H1 (cell line): ENCODE data around the gene PHF3. TPM values are rescaled to one million over a fixed set of nuclear protein-coding genes. Genes with fewer than 3 reads are reported as not detected.

ENCODE experiments used
- CTCF ChIA-PET: fragments of 300-600 bp; sonication (Branson Sonifier 250); formaldehyde crosslinking; loops from one replicate; lab custom pipeline; 2021; ENCODE audit not compliant: partially characterized antibody; lab: Charles Lee
- POLR2A ChIA-PET: fragments of 300-600 bp; sonication (Branson Sonifier 250); formaldehyde crosslinking; loops from one replicate; lab custom pipeline; 2021; ENCODE audit warnings: inconsistent platforms; ENCODE audit not compliant: partially characterized antibody; lab: Charles Lee
- DNase-seq, 2 experiments: peaks; one replicate each; pipeline versions ENCODE4 v3.0.0 to v3.0.0-alpha.2; 2010 to 2022; ENCODE audit warnings: low spot score in 2 of 2, low read depth in 1 of 2, mixed read lengths in 1 of 2
- FAIRE-seq: peaks from 2 replicates; lab custom pipeline; 2011; peaks lifted over from hg19 to GRCh38; lab: Jason Lieb, UNC
- H2AFZ ChIP-seq: 2 replicates; pipeline ENCODE4 v1.8.1; 2012; ENCODE audit warnings: low read length, inconsistent platforms
- H2AK5ac ChIP-seq: 2 replicates; pipeline ENCODE4 v1.6.1; 2013; ENCODE audit warnings: low read depth, low read length
- H2BK120ac ChIP-seq: replicated peaks from 2 replicates; pipeline ENCODE3; 2013; ENCODE audit warnings: low read depth, low read length, inconsistent platforms
- H2BK12ac ChIP-seq: 2 replicates; pipeline ENCODE4 v1.6.1; 2013; ENCODE audit warnings: low read depth, low read length
- H2BK15ac ChIP-seq: 2 replicates; pipeline ENCODE4 v1.6.1; 2013; ENCODE audit warnings: low read length
- H2BK20ac ChIP-seq: 2 replicates; pipeline ENCODE4 v1.6.1; 2013; ENCODE audit warnings: low read length
- H2BK5ac ChIP-seq: 2 replicates; pipeline ENCODE4 v1.6.1; 2013; ENCODE audit warnings: low read depth, low read length
- H3K14ac ChIP-seq: 2 replicates; pipeline ENCODE4 v1.6.1; 2013; ENCODE audit warnings: inconsistent platforms; ENCODE audit not compliant: insufficient read length
- H3K18ac ChIP-seq: 2 replicates; pipeline ENCODE4 v1.6.1; 2013; ENCODE audit warnings: low read length; ENCODE audit errors: extremely low read depth
- H3K23ac ChIP-seq: 2 replicates; pipeline ENCODE4 v1.6.1; 2013; ENCODE audit warnings: inconsistent platforms; ENCODE audit not compliant: insufficient read length
- H3K23me2 ChIP-seq: 2 replicates; pipeline ENCODE4 v1.6.1; 2013; ENCODE audit warnings: low read depth, low read length
- H3K27ac ChIP-seq: 2 replicates; pipeline ENCODE4 v1.6.1; 2011; ENCODE audit warnings: low read depth, low read length, inconsistent platforms
- H3K27me3 ChIP-seq, 4 experiments: replicated peaks in 1 of 4; 1 replicate in 1 of 4; 2 replicates in 3 of 4; pipeline versions ENCODE4 v1.6.1 to v1.8.1; 2011 to 2013; ENCODE audit warnings: low read length in 3 of 4, mild to moderate bottlenecking in 3 of 4, inconsistent platforms in 2 of 4, mixed read lengths in 2 of 4, moderate library complexity in 1 of 4; ENCODE audit not compliant: control insufficient read depth in 3 of 4, insufficient read depth in 3 of 4; ENCODE audit errors: extremely low read depth in 1 of 4
- H3K36me3 ChIP-seq, 4 experiments: 2 replicates each; pipeline versions ENCODE4 v1.6.1 to v1.8.1; 2011 to 2013; ENCODE audit warnings: mild to moderate bottlenecking in 4 of 4, low read length in 3 of 4, moderate library complexity in 2 of 4, control low read depth in 1 of 4, inconsistent platforms in 1 of 4; ENCODE audit not compliant: insufficient read depth in 4 of 4, control insufficient read depth in 2 of 4
- H3K4ac ChIP-seq: replicated peaks from 2 replicates; pipeline ENCODE3; 2013; ENCODE audit warnings: low read length, low read depth, mixed read lengths, inconsistent platforms; ENCODE audit not compliant: insufficient read length
- H3K4me1 ChIP-seq, 4 experiments: replicated peaks in 1 of 4; 1 replicate in 1 of 4; 2 replicates in 3 of 4; pipeline versions ENCODE4 v1.6.1 to v1.8.1; 2011 to 2013; ENCODE audit warnings: low read length in 3 of 4, inconsistent platforms in 2 of 4, mixed read lengths in 1 of 4; ENCODE audit not compliant: insufficient read depth in 4 of 4, control insufficient read depth in 3 of 4
- H3K4me2 ChIP-seq, 2 experiments: 2 replicates each; pipeline versions ENCODE4 v1.6.1 to v1.8.1; 2011 to 2013; ENCODE audit warnings: low read depth in 2 of 2, low read length in 2 of 2, control low read depth in 1 of 2, inconsistent platforms in 1 of 2, mild to moderate bottlenecking in 1 of 2; ENCODE audit not compliant: insufficient read depth in 1 of 2
- H3K4me3 ChIP-seq, 4 experiments: fragments of 200-600, 300-600 bp in 1 of 4; sonication (generic), shearing (Covaris generic), sonication (Bioruptor Twin) in 1 of 4; 2 replicates each; pipeline versions ENCODE4 v1.5.1 to v1.8.1; 2011 to 2016; ENCODE audit warnings: low read length in 4 of 4, low read depth in 3 of 4, control low read depth in 2 of 4, inconsistent platforms in 2 of 4, mild to moderate bottlenecking in 2 of 4, mixed read lengths in 1 of 4, moderate library complexity in 1 of 4; ENCODE audit not compliant: insufficient read depth in 2 of 4; ENCODE audit errors: extremely low read depth in 1 of 4
- H3K56ac ChIP-seq: replicated peaks from 2 replicates; pipeline ENCODE3; 2013; ENCODE audit warnings: low read depth, mild to moderate bottlenecking, mixed read lengths, low read length, inconsistent platforms; ENCODE audit not compliant: insufficient read length
- H3K79me1 ChIP-seq: 2 replicates; pipeline ENCODE4 v1.6.1; 2013; ENCODE audit warnings: low read depth, low read length, control low read depth
- H3K79me2 ChIP-seq, 2 experiments: 2 replicates each; pipeline versions ENCODE4 v1.6.1 to v1.8.1; 2012 to 2013; ENCODE audit warnings: low read length in 2 of 2, mild to moderate bottlenecking in 2 of 2, inconsistent platforms in 1 of 2; ENCODE audit not compliant: insufficient read depth in 2 of 2, control insufficient read depth in 1 of 2
- H3K9ac ChIP-seq, 4 experiments: replicated peaks in 1 of 4; 1 replicate in 1 of 4; 2 replicates in 3 of 4; pipeline versions ENCODE4 v1.6.1 to v1.8.1; 2011 to 2013; ENCODE audit warnings: low read depth in 3 of 4, low read length in 3 of 4, control low read depth in 2 of 4, mild to moderate bottlenecking in 2 of 4, moderate library complexity in 2 of 4, inconsistent platforms in 1 of 4; ENCODE audit errors: extremely low read depth in 1 of 4
- H3K9me3 ChIP-seq, 2 experiments: 2 replicates each; pipeline versions ENCODE4 v1.6.1 to v1.8.1; 2012 to 2013; ENCODE audit warnings: mild to moderate bottlenecking in 2 of 2, moderate library complexity in 2 of 2, control low read depth in 1 of 2, inconsistent platforms in 1 of 2, low read depth in 1 of 2, low read length in 1 of 2, mixed read lengths in 1 of 2; ENCODE audit not compliant: insufficient read depth in 2 of 2
- H4K20me1 ChIP-seq, 2 experiments: replicated peaks in 1 of 2; 2 replicates each; pipeline versions ENCODE3 to v1.8.1; 2011 to 2013; ENCODE audit warnings: inconsistent platforms in 2 of 2, low read length in 2 of 2, mild to moderate bottlenecking in 1 of 2; ENCODE audit not compliant: insufficient read depth in 2 of 2, control insufficient read depth in 1 of 2
- H4K5ac ChIP-seq: 2 replicates; pipeline ENCODE4 v1.6.1; 2013; ENCODE audit warnings: low read length, low read depth, mixed read lengths, inconsistent platforms; ENCODE audit not compliant: insufficient read length
- H4K8ac ChIP-seq: 2 replicates; pipeline ENCODE4 v1.8.0; 2013; ENCODE audit warnings: mild to moderate bottlenecking, moderate library complexity, low read length, inconsistent platforms; ENCODE audit not compliant: insufficient read depth; ENCODE audit errors: extremely low read depth
- H4K91ac ChIP-seq: replicated peaks from 2 replicates; pipeline ENCODE3; 2013; ENCODE audit warnings: low read length, mixed read lengths, inconsistent platforms; ENCODE audit not compliant: insufficient read length
- ATF3 ChIP-seq: IDR thresholded peaks from 2 replicates; pipeline ENCODE4 v1.6.1; 2011; ENCODE audit warnings: low read depth, mild to moderate bottlenecking, low read length; ENCODE audit not compliant: insufficient read depth
- CTBP2 ChIP-seq: IDR thresholded peaks from 2 replicates; pipeline ENCODE4 v1.7.0; 2011; ENCODE audit warnings: borderline replicate concordance, mild to moderate bottlenecking, moderate library complexity, mixed read lengths, low read length; ENCODE audit not compliant: insufficient read depth, insufficient read length
- EGR1 ChIP-seq: IDR thresholded peaks from 2 replicates; pipeline ENCODE4 v1.6.1; 2011; ENCODE audit warnings: low read depth, low read length, borderline replicate concordance
- EZH2 ChIP-seq: fragments of 200-600 bp; sonication (generic); IDR thresholded peaks from 2 replicates; pipeline ENCODE4 v1.7.1; 2012; ENCODE audit warnings: low read depth, mild to moderate bottlenecking, moderate library complexity, low read length, inconsistent platforms; ENCODE audit not compliant: severe bottlenecking
- JUN ChIP-seq: IDR thresholded peaks from 2 replicates; pipeline ENCODE4 v1.6.1; 2011; ENCODE audit warnings: low read depth, mild to moderate bottlenecking, improper control_type of control experiment, low read length
- NANOG ChIP-seq: IDR thresholded peaks from 2 replicates; pipeline ENCODE4 v1.6.1; 2011; ENCODE audit warnings: low read length, low read depth, mild to moderate bottlenecking, inconsistent platforms; ENCODE audit not compliant: insufficient read depth, poor library complexity, severe bottlenecking
- RXRA ChIP-seq: IDR thresholded peaks from 2 replicates; pipeline ENCODE4 v1.6.1; 2011; ENCODE audit warnings: low read depth, mild to moderate bottlenecking, low read length, moderate library complexity; ENCODE audit not compliant: insufficient read depth
- SIN3A ChIP-seq, 2 experiments: IDR thresholded peaks in 1 of 2; conservative IDR thresholded peaks in 1 of 2; 2 replicates each; pipeline ENCODE4 v1.6.1; 2011 to 2012; ENCODE audit warnings: low read length in 2 of 2, improper control_type of control experiment in 1 of 2, low read depth in 1 of 2, mild to moderate bottlenecking in 1 of 2
- SP1 ChIP-seq: IDR thresholded peaks from 2 replicates; pipeline ENCODE4 v1.6.1; 2011; ENCODE audit warnings: low read depth, low read length
- SUZ12 ChIP-seq: fragments of 200-600 bp; sonication (generic); IDR thresholded peaks from 2 replicates; pipeline ENCODE4 v1.6.1; 2012; ENCODE audit warnings: mild to moderate bottlenecking, inconsistent platforms, low read length, moderate library complexity, mixed read lengths
- ZNF274 ChIP-seq: IDR thresholded peaks from 2 replicates; pipeline ENCODE4 v1.7.0; 2012; ENCODE audit warnings: low read length, borderline replicate concordance; ENCODE audit errors: extremely low read depth
- WGBS, 2 experiments: shearing (Covaris generic) in 1 of 2; methylation state at CpG; one replicate each; pipeline versions ENCODE4 v1.1.6 to v1.1.7; 2013 to 2015; ENCODE audit warnings: low lambda C conversion rate in 2 of 2, mixed read lengths in 2 of 2, inconsistent platforms in 1 of 2, low coverage in 1 of 2, missing lambda C conversion rate in 1 of 2; ENCODE audit not compliant: insufficient replicate concordance in 2 of 2, insufficient coverage in 1 of 2, insufficient read length in 1 of 2; ENCODE audit errors: extremely low coverage in 1 of 2, missing lambda C conversion rate in 1 of 2; 5-methylcytosine and 5-hydroxymethylcytosine counted together
- polyA plus RNA-seq, 7 experiments: library from polyadenylated mRNA; depleted of rRNA in 3 of 7; stranded (reverse) in 5 of 7; unstranded in 2 of 7; fragments of >200 nt in 5 of 7; fragments of 200-250 nt in 2 of 7; gene quantifications; 1 replicate in 5 of 7; 2 replicates in 1 of 7; 4 replicates in 1 of 7; pipeline versions ENCODE4 v1.2.1 to v1.2.3, GENCODE V29; 2011 to 2013; ENCODE audit warnings: missing spikeins in 2 of 7, mixed read lengths in 2 of 7
- total RNA-seq: library from RNA; stranded (reverse); fragmentation: NEBNext Ultra II Directional; extraction: Animal tissue kit (Norgen Biotek cat#: 25700); gene quantifications from 2 replicates; pipeline ENCODE4 v1.2.1, GENCODE V29; 2021

The PHF3 gene
- total and polyA plus RNA-seq, 2 of the 8 experiments (the other 6 are each of a cell fraction or from before 2014, with no cell fraction given): 10.1 to 69.3 TPM

GRCh38 chr6:63672582-63673129 lies 37.1 kb downstream of the PHF3 start:
- CTCF ChIA-PET: interaction anchor here (1.1 to 1.8 kb wide), 6 partner anchors 9 to 320 kb away, joined by 3 to 5 read pairs (median 3); no protein-coding TSS in a partner anchor
- FAIRE-seq: no peak
- POLR2A ChIA-PET: interaction anchor here (0.6 to 1.8 kb wide), 3 partner anchors 11 to 37 kb away, joined by 3 to 5 read pairs (median 4); partner anchors contain the start of gene PHF3

More at GRCh38 chr6:63672582-63673129, 37.1 kb downstream of the PHF3 start:
- 85% methylated on average over 3 of the region's 3 CpGs; no CpG with 5 or more reads in 1 of the 2 experiments for whole genome bisulfite sequencing, 2 experiments
- Histone ChIP-seq H3K79me1 (peaks cover 3% of the 10 kb centered on the region), H3K4ac (no peak overlapping the region), H3K4me1 (peaks cover 2 to 10% (median 6%) of the 10 kb centered on the region in 4 experiments; a peak in 6 of 7 replicates), H3K23me2 (no peaks in the 10 kb centered on the region), H3K56ac (no peak overlapping the region), H2BK15ac (no peak overlapping the region), H3K23ac (no peak overlapping the region), H3K27me3 (no peaks in the 10 kb centered on the region), H4K5ac (no peak overlapping the region), H2BK120ac (no peak overlapping the region), H4K8ac (no peak overlapping the region), H3K14ac (no peak overlapping the region), H2AFZ (no peak overlapping the region), H3K4me2 (no peak overlapping the region), H2AK5ac (no peak overlapping the region), H3K79me2 (peaks cover 5 to 98% of the 10 kb centered on the region in 2 experiments; a peak in 3 of 4 replicates), H2BK12ac (no peak overlapping the region), H3K9ac (no peak overlapping the region), H3K36me3 (no peaks in the 10 kb centered on the region; a peak in 1 of 8 replicates), H3K9me3 (no peaks in the 10 kb centered on the region), H2BK5ac (no peak overlapping the region), H4K91ac (no peak overlapping the region), H2BK20ac (no peak overlapping the region), H3K27ac (no peak overlapping the region), H4K20me1 (peaks cover 4 to 15% of the 10 kb centered on the region in 2 experiments), H3K4me3 (no peak overlapping the region), H3K18ac (no peak overlapping the region)
- DNase-seq: no peak
- TF ChIP-seq ATF3 (no peak), EZH2 (no peak), EGR1 (no peak), NANOG (no peak), SUZ12 (no peak), JUN (no peak), SP1 (no peak), ZNF274 (no peak), RXRA (no peak), CTBP2 (no peak), SIN3A (conservative IDR thresholded peaks at IDR 0.05 in 1 of 2, IDR thresholded peaks at IDR 0.05 in 1 of 2; ENCODE audit: low read depth in 1 of 2, low read length in 2 of 2) (no peak)
